Measurements from ENCODE around the gene CCDC70.

GRCh38 chr13:51825681-51826254 lies 36.0 kb upstream of the CCDC70 start:
- TF ChIP-seq GATA3 (IDR thresholded peaks at IDR 0.05; ENCODE audit: low read depth, low read length): no peak
- TF ChIP-seq GATA2 (IDR thresholded peaks at IDR 0.05; ENCODE audit: low read depth, low read length): no peak

Data from SH-SY5Y (cell line).